Measurements from ENCODE around the gene CACNA1G.
A peak's percentile ranks its signal among the peaks of the same experiment; 100 is the strongest.

CACNA1G gene

DNA sequence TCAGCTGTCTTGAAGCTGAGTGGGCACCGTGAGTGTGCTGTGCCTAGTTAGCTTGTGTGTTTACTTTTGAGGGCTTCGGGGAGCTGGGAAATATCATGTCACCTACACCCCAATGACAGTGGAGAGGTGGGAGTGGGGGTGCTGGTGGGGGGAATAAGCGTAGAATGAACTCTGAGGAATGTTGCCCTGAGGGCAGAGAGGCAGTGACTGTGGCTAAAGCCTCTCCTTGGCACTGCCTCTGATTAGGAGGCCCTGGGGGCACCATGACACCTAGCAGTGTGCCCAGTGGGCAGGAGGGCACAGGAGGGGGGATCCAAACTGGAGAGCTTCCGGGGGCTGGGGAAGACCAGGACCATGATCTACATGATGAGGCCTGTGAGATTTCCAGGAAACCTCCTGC, 24.8 kb downstream of the CACNA1G start:
- no peak for DNase-seq (ENCODE audit: insufficient read length, low spot score)
- peak; percentile 28 for FAIRE-seq

DNA sequence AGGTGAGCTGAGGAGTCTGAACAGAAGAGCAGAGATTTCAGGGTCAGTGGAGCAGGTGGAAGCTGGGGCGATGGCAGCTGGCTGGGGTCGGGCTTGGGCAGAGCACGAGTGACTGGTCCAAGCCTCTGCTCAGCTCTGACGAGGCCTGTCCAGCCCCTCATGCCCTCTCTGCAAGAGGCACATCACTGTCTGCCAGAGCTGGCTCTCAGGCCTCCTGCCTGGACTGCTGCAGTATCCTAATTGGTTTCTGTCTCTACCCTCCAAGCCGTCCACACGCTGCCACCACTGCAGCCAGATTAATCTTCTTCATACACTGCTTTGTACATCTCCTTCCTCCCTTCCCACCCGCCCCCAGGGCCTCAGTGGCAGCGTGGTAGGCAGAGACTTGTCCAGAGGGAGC, 25.4 kb downstream of the CACNA1G start:
- no peak for DNase-seq (ENCODE audit: insufficient read length, low spot score)
- FAIRE-seq, result no peak

DNA sequence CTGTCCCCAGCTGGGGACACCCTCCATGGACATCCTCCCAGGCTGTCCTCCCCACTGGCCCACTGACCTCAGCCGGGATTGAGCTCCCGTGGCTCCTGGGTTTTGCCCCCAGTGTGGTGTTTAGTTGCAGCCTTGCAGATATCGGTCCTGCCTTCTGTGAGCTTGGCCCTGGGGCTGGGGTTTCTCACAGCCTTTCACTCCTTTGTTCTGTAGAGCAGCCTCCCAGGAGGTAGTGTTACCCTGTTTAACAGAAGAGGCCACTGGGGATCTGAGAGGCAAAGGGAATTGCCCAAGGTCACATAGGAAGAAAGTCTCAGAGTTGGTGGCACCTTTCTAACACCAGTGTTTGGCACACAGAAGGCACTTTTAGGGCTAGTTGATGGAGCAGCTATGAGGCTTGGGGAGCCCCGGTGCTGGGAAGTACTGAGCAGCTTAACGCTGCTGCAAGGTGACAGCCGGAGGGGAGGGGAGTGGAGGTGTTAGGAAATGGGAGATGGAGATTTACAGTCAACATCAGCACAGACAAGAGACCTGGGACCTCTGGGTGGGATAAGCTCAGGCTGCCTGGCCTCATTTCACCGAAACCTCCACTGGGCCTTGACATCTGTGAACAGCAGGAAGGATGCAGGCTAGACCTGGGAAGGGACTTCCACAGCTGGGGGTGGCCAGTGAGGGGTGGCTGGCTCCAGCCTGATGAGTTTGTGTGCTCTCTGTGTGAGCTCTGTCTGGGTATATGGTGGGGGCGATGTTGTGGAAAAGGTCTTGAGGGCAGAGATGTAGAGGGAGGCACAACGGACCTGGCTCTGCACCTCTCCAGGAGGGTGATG, 26.1 kb downstream of the CACNA1G start:
- no peak for FAIRE-seq
- DNase-seq (ENCODE audit: insufficient read length, low spot score), result no peak

DNA sequence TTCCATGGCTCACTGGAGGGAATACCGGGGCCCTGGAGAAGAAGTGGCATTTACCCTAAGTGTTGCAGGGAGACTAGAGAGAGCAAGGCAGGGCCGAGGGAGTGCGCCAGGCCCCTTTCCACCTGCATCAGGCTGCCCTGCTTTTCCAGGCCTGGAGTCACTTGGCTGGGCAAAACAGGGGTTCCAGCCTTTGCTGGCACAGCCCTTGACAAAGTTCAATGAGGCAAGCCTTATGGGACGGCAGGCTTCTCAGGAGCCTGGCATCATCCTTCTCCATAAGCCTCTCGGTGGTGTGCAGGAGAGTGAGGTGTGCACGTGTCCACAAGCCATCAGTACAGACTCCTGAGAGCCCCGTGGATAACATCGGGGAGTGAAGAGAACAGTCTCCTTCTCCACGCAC, 27.1 kb downstream of the CACNA1G start:
- DNase-seq (ENCODE audit: insufficient read length, low spot score) (no peak), FAIRE-seq (no peak)

DNA sequence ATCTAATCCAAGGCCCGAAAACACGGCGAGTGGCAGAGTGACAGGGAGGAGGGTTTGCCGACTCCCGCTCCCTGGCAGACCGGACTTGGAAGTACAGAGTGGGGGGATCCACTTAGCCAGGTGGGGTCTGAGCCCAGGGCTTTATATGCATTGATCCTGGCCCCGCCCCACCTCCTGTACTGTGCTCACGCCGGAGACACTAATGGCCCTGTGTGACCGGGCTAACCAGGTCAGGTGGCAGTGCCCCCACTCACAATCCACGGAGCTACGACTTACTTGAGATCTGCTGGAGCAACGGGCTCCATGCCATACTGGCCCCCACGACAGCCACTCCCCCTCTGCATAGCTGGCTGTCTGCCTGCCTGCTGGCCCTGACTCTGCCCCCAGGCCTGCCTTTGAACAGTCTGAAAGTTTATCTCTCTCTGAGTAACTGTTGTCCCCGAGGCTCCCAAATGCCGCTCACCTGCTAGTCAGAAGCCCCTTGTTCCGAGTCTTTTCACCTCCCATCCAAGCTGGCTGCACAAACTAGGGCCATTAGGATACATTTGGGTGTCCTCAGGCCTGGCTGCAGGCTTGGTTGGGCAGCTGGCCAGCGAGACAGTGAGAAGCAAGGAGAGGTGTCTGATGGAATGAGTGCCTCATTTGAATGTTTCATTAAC, 28.0 kb downstream of the CACNA1G start:
- peak; percentile 75 for FAIRE-seq
- DNase-seq (ENCODE audit: insufficient read length, low spot score), result no peak

DNA sequence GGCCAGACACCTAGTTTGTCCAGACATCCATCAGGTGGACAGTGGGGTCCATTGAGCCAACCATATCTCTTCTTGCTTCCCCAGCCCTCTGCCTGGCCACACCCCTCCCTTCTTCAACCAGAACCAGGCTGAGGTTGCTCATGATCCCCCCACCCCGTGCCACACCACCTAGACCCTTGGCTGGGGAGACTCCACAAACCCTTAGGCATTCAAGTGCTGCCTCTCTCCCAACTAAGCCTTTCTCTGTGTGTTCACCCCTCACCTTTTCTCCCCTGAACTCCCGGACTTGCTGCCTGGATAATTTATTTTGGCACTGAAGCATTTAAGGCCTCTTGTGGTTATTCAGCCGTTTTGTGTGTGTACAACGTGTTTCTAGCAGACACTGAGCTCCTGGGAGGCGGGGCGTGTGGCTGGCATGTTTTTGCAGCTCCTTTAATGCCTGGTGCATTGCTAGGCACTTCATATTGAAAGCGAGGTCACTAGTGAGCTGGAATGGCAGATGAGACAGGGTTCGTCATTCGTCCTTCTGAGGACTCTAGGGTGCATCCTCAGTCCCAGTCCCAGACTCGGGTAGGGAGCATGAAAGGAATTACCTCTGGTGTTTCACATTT, 28.7 kb downstream of the CACNA1G start:
- DNase-seq (ENCODE audit: insufficient read length, low spot score), result no peak
- no peak for FAIRE-seq

DNA sequence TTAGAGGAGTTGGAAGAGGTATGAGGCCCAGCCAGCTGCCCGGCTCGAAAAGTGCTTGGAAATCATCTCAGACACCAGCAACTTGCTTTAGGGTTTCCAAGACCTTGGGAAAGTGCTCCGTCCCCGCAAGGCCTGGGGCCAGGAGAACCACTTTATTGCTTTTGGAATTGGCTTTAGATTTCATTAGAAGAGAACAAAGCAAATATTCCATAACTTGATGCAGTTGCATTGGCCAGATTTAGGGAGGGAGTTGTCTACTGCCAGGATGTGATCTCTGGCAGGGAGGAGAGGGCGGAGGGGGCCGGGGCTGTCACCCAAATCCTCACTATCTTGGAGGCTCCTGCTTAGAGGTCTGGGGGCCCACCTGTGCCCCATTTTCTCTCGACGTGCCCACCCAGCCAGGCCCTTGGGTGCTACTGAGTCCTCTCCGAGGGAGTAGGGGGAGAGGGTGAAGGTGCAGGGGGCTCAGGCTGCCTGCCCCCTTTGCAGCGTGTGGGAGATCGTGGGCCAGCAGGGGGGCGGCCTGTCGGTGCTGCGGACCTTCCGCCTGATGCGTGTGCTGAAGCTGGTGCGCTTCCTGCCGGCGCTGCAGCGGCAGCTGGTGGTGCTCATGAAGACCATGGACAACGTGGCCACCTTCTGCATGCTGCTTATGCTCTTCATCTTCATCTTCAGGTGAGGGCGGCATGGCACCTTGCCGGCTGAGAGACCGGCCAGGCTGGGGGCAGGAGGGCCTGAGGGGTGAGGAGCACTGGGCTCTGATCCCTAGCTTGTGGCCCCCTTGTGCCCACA, 30.6 kb downstream of the CACNA1G start:
- no peak for DNase-seq (ENCODE audit: insufficient read length, low spot score)
- peak; percentile 40 for FAIRE-seq

DNA sequence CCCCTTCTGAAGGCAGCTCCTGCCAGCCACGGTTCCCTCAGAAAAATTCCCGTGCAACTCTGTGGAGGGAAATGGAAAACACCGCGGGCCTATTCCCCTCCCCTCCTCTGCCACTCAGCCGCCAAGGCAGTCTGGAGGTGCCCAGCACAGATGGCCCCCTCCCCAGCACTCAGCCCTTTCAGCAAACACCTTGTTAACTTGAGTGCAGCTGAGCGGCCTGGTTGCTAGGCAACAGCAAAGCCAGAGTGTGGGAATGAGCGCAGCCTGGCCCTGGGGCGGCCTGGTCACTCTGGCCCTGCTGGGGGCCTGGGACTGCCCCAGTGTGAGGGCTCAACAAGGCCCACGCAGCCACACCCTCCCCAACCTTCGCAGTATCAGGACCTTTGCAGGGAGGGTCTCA, 32.8 kb downstream of the CACNA1G start:
- no peak for DNase-seq (ENCODE audit: insufficient read length, low spot score)
- FAIRE-seq, result peak; percentile 33

DNA sequence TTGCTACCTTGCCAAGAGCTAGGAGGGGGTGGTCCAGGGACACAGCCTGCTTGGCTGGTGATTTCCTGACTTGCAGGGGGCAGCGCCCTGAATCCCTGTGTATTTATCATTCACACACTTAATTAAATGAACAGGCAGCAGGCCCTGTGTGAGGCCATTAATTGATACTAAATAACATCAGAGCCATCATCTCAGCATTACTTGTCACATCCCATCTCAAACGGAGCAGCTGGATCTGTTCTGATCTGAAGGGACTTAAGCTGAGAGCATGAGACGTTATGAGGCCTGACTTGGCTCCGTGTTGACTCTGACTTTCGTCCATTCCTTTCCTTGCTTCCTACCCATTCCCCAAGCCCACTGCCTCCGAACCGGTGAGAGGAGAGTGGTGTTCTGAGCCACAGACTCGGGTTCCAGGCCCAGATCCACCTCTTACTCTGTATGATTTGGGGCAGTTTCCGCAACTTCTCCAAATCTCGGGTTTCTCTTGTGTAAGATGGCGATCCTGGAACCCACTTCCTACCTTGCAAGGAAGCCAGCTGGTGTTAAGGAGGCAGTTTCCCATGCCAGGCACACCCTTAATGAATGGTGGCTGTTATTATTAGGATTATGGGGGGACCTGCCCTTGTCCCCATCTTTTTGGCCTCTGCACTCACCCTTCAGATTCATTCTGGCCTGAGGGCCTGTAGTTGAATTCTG, 33.8 kb downstream of the CACNA1G start:
- FAIRE-seq (no peak), DNase-seq (ENCODE audit: insufficient read length, low spot score) (no peak)

DNA sequence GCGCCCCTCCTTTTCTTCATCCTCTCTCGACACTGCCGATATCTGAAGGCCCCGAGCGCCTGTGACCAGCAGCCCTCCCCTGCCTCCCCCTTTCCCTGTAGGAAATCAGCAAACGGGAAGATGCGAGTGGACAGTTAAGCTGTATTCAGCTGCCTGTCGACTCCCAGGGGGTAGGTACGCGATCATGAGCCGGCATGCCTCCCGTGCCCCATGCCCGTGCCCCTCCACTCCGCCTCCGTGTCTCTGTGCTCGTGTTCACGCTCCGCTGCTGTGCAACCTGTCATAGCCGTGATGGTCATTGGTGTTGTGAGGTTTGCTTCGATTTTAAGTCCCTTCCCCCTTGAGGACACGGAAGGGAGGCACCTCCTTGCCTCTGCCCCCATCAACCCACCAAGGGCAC, 34.4 kb downstream of the CACNA1G start:
- peak; percentile 93 for FAIRE-seq

DNA sequence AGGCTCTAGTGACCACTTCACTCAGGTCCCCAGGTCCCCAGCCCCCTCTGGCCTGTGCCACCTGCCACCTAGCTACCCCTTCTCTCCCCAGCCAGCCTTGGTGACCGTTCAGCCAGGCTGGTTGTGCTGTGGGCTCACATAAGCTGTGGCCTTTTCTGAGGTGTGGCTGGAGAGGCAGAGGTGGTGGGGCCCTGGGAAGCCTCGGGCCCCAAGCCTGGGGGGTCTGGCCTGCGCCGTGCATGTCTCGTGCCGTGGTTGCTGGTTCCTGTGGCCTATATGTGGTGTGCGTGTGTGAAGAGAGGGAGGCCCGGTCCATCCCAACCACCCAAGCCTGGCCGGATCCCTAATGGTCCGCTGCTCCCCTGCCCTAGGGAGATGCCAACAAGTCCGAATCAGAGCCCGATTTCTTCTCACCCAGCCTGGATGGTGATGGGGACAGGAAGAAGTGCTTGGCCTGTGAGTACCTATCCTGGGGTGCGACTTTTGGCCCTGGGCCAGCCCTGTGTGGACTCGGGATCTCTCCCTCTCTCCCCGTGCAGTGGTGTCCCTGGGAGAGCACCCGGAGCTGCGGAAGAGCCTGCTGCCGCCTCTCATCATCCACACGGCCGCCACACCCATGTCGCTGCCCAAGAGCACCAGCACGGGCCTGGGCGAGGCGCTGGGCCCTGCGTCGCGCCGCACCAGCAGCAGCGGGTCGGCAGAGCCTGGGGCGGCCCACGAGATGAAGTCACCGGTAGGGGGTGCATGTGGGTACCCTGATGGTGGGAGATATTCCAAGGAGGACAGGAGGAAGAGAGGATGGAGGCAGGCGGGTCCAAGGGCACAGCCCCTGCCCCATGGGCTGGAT, 35.9 kb downstream of the CACNA1G start:
- FAIRE-seq (peak; percentile 52), DNase-seq (ENCODE audit: insufficient read length, low spot score) (no peak)

More for the DNA sequence above, 34.4 kb downstream of the CACNA1G start:
- DNase-seq (ENCODE audit: insufficient read length, low spot score), result no peak

DNA sequence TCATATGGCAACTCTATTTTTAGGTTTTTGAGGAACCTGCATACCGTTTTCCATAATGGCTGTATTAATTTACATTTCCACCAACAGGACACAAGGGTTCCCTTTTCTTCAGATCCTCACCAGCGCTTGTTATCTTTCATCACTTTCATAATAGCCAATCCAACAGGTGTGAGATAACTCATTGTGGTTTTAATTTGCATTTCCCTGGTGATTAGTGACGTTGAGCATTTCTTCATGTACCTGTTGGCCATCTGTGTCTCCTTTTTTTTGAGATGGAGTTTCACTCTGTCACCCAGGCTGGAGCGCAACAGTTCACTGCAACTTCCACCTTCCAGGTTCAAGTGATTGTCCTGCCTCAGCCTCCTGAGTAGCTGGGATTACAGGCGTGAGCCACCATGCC, 38.0 kb downstream of the CACNA1G start:
- DNase-seq (ENCODE audit: insufficient read length, low spot score) (no peak), FAIRE-seq (peak; percentile 36)

DNA sequence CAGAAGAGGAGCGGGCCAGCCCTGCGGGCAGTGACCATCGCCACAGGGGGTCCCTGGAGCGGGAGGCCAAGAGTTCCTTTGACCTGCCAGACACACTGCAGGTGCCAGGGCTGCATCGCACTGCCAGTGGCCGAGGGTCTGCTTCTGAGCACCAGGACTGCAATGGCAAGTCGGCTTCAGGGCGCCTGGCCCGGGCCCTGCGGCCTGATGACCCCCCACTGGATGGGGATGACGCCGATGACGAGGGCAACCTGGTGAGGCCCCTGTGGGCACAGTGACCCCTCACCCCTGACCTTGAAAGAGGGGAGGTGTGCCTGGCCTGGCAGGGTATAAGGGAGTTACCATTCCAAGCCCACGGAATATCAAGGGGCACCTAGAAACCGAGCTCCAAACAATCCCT, 39.1 kb downstream of the CACNA1G start:
- DNase-seq (ENCODE audit: insufficient read length, low spot score) (no peak), FAIRE-seq (no peak)

DNA sequence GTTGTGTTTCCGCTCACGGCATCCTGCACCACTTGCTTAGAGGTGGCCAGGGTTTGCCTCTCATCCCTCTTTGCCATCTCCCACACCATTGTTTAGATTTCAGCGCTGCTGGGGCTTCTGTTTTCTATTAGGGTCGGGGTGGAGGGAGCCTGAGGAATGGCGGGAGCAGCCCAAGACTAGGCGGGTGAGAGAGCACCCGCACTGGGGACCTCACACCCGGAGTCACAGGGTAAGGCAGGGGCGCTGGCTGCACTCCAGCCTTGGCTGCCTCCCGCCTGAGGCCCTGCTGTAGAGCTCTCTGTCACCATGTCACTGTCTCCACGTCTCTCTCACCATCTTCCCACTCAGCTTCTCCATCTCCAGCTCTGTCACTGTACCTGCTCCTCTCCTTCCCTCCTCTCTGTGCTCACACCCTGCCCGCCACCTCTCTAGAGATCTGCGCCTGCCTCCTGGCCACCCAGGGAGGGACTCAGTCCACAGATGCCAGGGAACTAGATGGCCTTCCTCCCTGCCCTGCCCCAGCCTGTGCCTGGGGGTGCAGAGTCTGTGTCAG, 41.4 kb downstream of the CACNA1G start:
- FAIRE-seq (no peak), DNase-seq (ENCODE audit: insufficient read length, low spot score) (no peak)

DNA sequence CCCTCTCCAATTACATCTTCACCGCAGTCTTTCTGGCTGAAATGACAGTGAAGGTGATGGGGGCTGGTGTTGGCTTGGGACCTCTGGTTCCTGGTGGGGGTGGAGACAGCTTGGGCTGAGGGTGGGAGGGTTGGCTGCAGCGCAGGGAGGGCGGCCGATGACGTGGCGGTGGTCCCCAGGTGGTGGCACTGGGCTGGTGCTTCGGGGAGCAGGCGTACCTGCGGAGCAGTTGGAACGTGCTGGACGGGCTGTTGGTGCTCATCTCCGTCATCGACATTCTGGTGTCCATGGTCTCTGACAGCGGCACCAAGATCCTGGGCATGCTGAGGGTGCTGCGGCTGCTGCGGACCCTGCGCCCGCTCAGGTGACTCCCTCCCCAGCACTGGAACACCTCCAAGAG, 42.3 kb downstream of the CACNA1G start:
- DNase-seq (ENCODE audit: insufficient read length, low spot score) (no peak), FAIRE-seq (no peak)

DNA sequence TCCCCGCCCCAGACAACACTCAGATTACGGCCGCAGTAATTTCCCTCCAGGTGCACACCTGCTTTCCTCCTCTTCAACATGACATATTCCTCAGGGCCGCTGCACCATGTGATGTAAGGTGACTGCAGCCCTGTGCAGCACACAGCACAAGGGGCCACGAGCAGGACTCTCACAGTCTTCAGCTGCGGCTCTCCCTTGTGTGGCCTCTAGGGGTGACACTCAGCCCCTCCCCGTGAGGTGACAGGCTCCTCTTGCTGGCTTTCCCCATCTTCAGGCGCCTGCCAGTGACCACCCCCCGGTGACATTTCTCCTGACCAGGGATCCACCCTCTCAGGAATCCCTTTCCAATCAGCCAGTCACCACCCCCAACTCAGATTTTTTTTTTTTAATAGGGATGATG, 42.8 kb downstream of the CACNA1G start:
- FAIRE-seq, result no peak
- DNase-seq (ENCODE audit: insufficient read length, low spot score), result peak; percentile 45

DNA sequence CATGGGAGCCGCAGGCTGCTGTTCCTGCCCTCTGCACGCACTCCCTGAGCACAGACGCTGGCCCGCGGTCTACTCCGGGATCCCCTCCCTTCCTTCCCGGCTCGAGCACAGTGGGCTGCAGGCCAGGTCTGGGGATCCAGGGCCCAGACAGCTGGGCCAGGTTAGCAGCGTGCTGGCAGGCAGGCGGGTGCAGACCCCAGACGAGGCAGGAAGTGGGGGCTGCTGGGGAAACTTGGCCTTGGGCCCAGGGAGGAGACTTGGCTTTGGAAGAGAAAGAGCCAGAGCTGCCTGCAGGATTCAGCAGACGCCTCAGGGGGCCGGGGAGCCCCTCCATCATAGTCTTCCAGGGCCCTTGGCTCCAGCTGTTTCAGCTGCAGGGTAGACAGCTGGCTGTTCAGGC, 44.0 kb downstream of the CACNA1G start:
- FAIRE-seq, result no peak
- DNase-seq (ENCODE audit: insufficient read length, low spot score), result no peak

DNA sequence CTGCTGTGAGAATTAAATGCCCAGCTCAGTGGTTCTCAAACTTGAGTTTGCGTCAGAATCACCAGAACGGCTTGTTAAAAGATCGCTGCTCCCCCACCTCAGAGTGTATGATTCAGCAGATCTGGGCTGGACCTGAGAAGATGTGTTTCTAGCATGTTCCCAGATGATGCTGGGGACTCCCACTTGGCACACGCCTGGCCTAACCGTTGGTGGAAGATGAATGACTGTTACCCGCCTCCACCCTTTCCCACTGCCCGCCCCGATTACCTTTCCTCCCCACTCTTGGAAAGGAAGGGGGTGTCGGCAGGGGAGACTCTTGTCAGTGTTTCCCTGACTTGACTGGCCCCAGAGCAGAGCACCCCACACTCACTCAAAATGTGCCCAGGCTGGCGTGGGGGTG, 44.9 kb downstream of the CACNA1G start:
- no peak for FAIRE-seq

DNA sequence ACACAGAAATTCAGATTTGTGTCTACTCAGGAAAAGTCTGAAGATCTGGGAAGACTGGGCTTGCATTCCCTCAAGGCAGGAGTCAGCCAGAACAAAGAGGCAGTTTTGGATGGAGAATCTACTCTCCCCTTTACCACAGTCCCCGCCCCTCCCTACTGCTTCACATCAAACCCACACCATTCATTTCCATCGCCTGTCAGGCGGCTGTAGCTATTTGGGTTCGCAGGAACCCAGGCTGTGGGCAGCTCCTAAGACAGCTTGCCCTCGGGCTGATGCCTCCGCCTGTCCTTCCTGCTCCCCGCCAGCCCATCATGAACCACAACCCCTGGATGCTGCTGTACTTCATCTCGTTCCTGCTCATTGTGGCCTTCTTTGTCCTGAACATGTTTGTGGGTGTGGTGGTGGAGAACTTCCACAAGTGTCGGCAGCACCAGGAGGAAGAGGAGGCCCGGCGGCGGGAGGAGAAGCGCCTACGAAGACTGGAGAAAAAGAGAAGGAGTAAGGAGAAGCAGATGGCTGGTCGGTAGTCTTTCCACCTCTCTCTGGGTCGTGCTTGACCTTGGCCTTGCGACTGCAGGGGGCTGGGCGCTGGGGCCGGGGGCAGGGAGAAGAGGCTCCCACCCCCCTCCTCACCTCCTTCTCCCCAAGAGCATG, 47.1 kb downstream of the CACNA1G start:
- FAIRE-seq (peak; percentile 64), DNase-seq (ENCODE audit: insufficient read length, low spot score) (no peak)

More for the DNA sequence above, 44.9 kb downstream of the CACNA1G start:
- no peak for DNase-seq (ENCODE audit: insufficient read length, low spot score)

Measured in HTR-8/SVneo (cell line).